Esophagus squamous epithelium (tissue), 4 donors: ENCODE data around the gene DESI1.

Source experiments
- POLR2A ChIP-seq, 4 donors: fragments of 450-650 bp; IDR thresholded peaks; one replicate each; pipeline ENCODE4 v1.6.1; 2017; ENCODE audit warnings: antibody characterized with exemption in 4 of 4, mild to moderate bottlenecking in 4 of 4, moderate library complexity in 3 of 4
- TF ChIP-seq, protein P1 (sequence below), 6 experiments: fragments of 450-650 bp in 4 of 6; fragments of 200-600 bp in 2 of 6; sonication (generic) in 2 of 6; IDR thresholded peaks; one replicate each; pipeline ENCODE4 v1.5.1; 2016 to 2019; ENCODE audit warnings: antibody characterized with exemption in 6 of 6, mild to moderate bottlenecking in 4 of 6, moderate library complexity in 4 of 6

DNA sequence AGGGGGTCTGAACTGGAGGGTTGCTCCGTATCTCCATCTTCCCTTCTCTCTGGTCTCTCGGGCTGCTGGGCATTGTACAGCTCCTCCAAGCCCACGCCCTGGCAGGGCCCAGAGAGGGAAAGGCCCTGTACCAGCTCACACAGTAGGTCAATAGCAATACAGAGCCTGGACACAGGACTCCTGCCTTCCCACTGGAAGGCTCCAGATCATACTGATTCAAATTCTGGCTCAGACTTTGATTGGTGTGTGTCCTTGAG, 53.4 kb downstream of the DESI1 start:
- TF ChIP-seq, protein P1, sequence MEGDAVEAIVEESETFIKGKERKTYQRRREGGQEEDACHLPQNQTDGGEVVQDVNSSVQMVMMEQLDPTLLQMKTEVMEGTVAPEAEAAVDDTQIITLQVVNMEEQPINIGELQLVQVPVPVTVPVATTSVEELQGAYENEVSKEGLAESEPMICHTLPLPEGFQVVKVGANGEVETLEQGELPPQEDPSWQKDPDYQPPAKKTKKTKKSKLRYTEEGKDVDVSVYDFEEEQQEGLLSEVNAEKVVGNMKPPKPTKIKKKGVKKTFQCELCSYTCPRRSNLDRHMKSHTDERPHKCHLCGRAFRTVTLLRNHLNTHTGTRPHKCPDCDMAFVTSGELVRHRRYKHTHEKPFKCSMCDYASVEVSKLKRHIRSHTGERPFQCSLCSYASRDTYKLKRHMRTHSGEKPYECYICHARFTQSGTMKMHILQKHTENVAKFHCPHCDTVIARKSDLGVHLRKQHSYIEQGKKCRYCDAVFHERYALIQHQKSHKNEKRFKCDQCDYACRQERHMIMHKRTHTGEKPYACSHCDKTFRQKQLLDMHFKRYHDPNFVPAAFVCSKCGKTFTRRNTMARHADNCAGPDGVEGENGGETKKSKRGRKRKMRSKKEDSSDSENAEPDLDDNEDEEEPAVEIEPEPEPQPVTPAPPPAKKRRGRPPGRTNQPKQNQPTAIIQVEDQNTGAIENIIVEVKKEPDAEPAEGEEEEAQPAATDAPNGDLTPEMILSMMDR (IDR thresholded peaks at IDR 0.05): no peak
- no peak for TF ChIP-seq POLR2A (IDR thresholded peaks at IDR 0.05)
